Breast epithelium (tissue), 3 donors: Measurements from ENCODE around the gene NSUN5.
"Not testable (repeated sequence)": the region's sequence is repeated elsewhere in the genome, so short reads cannot be mapped to it uniquely, and the experiment has no call there.

ENCODE experiments used
- POLR2A ChIP-seq: fragments of 450-650 bp; IDR thresholded peaks from one replicate; pipeline ENCODE4 v1.6.1; 2016; ENCODE audit warnings: antibody characterized with exemption, mild to moderate bottlenecking, moderate library complexity
- POLR2AphosphoS5 ChIP-seq, 3 donors: sonication (generic); formaldehyde crosslinking; IDR thresholded peaks; one replicate each; pipeline ENCODE4 v1.6.1; 2017; ENCODE audit warnings: antibody characterized with exemption in 3 of 3
- TF ChIP-seq, protein P1 (sequence below), 3 donors: fragments of 450-650 bp; IDR thresholded peaks; one replicate each; pipeline ENCODE4 v1.5.1; 2016 to 2017; ENCODE audit warnings: antibody characterized with exemption in 3 of 3, mild to moderate bottlenecking in 3 of 3, moderate library complexity in 3 of 3

DNA sequence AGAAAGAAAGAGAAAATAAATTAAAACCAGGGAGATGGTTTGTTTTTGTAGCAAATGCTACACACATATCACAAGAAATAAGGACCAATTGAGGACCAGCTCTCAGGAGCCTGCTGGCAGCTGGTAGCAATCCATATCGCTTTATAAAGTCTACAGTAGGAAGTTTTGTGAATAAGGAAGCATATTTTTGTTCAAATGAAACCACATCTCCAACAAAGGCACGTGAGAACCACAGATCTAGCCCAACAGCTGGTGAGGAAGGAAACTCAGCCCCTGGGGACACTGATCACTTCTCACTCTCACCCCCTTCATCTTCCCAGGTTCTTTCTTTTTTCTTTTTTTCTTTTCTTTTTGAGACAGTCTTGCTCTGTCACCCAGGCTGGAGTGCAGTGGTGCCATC is 46.2 kb downstream of the NSUN5 start:
- TF ChIP-seq, protein P1, sequence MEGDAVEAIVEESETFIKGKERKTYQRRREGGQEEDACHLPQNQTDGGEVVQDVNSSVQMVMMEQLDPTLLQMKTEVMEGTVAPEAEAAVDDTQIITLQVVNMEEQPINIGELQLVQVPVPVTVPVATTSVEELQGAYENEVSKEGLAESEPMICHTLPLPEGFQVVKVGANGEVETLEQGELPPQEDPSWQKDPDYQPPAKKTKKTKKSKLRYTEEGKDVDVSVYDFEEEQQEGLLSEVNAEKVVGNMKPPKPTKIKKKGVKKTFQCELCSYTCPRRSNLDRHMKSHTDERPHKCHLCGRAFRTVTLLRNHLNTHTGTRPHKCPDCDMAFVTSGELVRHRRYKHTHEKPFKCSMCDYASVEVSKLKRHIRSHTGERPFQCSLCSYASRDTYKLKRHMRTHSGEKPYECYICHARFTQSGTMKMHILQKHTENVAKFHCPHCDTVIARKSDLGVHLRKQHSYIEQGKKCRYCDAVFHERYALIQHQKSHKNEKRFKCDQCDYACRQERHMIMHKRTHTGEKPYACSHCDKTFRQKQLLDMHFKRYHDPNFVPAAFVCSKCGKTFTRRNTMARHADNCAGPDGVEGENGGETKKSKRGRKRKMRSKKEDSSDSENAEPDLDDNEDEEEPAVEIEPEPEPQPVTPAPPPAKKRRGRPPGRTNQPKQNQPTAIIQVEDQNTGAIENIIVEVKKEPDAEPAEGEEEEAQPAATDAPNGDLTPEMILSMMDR (IDR thresholded peaks at IDR 0.05), result not testable (repeated sequence)
- TF ChIP-seq POLR2AphosphoS5 (IDR thresholded peaks at IDR 0.05); POLR2A: not testable (repeated sequence)
